ENCODE measurements around the gene ZAR1L.
"Not testable (repeated sequence)": the region's sequence is repeated elsewhere in the genome, so short reads cannot be mapped to it uniquely, and the experiment has no call there.

Gene ZAR1L, protein sequence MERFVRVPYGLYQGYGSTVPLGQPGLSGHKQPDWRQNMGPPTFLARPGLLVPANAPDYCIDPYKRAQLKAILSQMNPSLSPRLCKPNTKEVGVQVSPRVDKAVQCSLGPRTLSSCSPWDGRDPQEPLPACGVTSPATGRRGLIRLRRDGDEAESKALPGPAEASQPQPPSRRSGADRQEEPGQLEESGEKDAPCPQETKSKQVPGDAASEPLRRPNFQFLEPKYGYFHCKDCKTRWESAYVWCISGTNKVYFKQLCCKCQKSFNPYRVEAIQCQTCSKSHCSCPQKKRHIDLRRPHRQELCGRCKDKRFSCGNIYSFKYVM

GRCh38 chr13:32315238-32316027 lies at the start of gene ZAR1L, which contains the start of gene BRCA2:
TSS of gene ZAR1L (minus strand) at chr13:32315363. CDS start at chr13:32311925, 3,438 bp downstream.
TSS of gene BRCA2 (plus strand) at chr13:32315508. CDS start at chr13:32316461, 953 bp downstream.
- DNase-seq: peak; percentile 97 to 98

DNA sequence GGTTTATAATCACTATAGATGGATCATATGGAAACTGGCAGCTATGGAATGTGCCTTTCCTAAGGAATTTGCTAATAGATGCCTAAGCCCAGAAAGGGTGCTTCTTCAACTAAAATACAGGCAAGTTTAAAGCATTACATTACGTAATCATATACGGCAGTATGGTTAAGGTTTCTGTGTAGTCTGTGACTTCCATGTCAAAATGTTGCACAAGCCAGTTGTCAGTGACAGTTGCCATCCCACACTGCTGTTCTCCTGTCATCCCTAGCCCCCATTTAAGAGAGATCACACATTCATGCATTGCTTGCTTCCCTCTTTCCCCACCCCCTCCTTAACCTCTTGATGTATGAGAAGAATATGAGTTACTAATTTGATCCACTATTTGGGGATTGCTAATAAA lies 47.4 kb upstream of the ZAR1L start:
- peak; percentile 22 to 46 for DNase-seq

GRCh38 chr13:32355935-32356334 lies 40.8 kb upstream of the ZAR1L start:
- not testable (repeated sequence) for DNase-seq

DNA sequence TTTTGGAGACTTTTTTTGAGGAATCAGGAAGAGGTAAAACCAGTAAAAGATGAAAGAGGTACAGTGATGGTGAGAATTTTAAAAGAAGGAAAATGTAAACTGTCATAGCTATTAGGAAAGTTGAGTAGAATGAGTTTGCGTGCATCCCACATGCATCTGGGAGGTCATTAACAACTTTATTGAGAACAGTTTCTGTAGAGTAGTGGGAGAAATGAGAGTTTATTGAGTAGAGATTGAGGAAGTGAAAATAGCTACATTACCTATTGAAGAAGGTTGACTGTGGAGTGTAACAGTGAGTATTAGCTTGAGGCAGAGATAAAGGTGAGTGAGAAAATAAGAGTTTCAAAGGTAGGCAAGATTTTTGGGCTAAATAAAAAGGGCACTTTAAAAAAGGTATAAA lies 38.9 kb upstream of the ZAR1L start:
- DNase-seq: no peak

- DNase-seq: not testable (repeated sequence)
These were observed 35.8 kb upstream of the ZAR1L start for GRCh38 chr13:32350839-32351441.

GRCh38 chr13:32347651-32348050 lies 32.5 kb upstream of the ZAR1L start:
- DNase-seq: no peak

GRCh38 chr13:32340914-32341313 lies 25.8 kb upstream of the ZAR1L start:
- DNase-seq: peak; percentile 52 to 63

DNA sequence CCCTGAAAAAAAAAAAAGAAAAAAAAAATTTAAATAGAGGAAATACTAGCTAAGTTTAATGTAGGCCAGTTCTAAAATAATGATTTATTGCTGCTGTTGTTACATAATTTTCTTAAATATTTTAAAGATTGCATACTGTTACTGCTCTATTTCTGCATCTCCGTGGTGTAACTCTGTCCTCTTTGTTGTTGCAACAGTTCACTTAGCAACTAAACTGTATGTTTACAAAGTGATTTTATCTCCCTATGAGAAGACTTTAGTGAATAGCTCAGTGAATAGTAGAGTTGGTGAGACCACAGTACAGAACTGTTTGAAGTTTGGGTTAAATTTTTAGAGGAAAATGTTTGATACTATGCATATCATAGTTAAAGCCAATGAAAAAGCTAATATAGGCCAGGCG lies 19.5 kb upstream of the ZAR1L start:
- peak; percentile 76 to 78 for DNase-seq

DNA sequence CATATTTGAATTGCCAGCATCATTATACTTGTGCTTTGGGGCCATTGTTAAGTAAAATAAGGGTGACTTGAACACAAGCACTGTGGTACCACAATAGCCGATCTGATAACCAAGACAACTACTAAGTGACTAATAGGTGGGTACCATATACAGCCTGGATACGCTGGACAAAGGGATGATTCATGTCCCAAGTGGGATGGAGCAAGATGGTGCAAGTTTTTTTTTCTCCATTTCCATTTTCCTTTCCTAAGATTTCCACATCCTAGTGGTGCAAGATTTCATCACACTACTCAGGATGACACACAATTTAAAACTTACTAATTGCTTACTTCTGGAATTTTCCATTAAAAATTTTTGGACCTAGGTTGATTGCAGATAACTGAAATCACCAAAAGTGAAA lies 15.3 kb upstream of the ZAR1L start:
- peak; percentile 80 to 85 for DNase-seq

GRCh38 chr13:32323912-32324311 lies 8.7 kb upstream of the ZAR1L start:
- DNase-seq: no peak

GRCh38 chr13:32320528-32320927 lies 5.4 kb upstream of the ZAR1L start:
- no peak for DNase-seq

DNA sequence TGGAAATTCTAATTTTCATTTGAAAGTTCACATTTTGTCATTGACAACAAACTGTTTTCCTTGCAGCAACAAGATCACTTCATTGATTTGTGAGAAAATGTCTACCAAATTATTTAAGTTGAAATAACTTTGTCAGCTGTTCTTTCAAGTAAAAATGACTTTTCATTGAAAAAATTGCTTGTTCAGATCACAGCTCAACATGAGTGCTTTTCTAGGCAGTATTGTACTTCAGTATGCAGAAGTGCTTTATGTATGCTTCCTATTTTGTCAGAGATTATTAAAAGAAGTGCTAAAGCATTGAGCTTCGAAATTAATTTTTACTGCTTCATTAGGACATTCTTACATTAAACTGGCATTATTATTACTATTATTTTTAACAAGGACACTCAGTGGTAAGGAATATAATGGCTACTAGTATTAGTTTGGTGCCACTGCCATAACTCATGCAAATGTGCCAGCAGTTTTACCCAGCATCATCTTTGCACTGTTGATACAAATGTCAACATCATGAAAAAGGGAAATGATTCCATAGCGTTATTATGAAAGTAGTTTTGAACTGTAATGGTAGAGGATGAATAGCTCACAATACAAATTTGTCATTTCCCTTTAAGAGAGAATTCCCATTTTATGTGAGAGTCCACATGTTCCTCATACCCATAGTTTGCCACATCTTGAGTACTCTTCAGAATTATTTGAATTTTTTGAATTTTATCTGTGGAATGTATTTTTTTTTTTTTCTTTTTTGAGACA lies 2.7 kb upstream of the ZAR1L start:
- DNase-seq: peak; percentile 82 to 85

GRCh38 chr13:32316501-32316900 lies 1.3 kb upstream of the ZAR1L start:
- DNase-seq: peak; percentile 25 to 49

DNA sequence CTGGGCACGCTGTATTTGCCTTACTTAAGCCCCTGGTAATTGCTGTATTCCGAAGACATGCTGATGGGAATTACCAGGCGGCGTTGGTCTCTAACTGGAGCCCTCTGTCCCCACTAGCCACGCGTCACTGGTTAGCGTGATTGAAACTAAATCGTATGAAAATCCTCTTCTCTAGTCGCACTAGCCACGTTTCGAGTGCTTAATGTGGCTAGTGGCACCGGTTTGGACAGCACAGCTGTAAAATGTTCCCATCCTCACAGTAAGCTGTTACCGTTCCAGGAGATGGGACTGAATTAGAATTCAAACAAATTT lies 821 bp upstream of the ZAR1L start:
- no peak for DNase-seq

DNA sequence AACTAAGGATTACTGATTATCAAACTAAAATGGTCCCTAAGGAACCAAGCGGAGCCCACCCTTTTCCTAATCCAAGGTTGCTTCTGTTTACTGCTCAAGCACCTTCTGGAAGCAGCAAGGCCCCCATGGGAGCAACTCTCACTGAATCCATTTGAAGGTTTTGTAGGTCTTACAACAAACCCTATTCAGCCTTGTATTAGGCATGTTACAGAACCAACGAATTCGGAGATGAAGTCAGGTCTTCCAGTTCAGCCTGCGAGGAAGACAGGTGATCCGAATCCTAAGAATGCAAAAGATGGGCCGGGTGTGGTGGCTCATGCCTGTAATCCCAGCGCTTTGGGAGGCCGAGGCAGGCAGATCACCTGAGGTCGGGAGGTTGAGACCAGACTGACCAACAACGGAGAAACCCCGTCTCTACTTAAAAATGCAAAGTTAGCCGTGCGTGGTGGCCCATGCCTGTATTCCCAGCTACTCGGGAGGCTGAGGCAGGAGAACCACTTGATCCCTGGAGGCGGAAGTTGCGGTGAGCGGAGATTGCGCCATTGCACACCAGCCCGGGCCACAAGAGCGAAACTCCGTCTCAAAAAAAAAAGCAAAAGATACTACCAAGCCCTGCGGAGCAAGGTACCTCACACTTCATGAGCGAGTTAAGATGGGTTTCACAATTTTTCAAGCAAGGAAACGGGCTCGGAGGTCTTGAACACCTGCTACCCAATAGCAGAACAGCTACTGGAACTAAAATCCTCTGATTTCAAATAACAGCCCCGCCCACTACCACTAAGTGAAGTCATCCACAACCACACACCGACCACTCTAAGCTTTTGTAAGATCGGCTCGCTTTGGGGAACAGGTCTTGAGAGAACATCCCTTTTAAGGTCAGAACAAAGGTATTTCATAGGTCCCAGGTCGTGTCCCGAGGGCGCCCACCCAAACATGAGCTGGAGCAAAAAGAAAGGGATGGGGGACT lies 609 bp downstream of the ZAR1L start:
- peak; percentile 85 to 87 for DNase-seq

DNA sequence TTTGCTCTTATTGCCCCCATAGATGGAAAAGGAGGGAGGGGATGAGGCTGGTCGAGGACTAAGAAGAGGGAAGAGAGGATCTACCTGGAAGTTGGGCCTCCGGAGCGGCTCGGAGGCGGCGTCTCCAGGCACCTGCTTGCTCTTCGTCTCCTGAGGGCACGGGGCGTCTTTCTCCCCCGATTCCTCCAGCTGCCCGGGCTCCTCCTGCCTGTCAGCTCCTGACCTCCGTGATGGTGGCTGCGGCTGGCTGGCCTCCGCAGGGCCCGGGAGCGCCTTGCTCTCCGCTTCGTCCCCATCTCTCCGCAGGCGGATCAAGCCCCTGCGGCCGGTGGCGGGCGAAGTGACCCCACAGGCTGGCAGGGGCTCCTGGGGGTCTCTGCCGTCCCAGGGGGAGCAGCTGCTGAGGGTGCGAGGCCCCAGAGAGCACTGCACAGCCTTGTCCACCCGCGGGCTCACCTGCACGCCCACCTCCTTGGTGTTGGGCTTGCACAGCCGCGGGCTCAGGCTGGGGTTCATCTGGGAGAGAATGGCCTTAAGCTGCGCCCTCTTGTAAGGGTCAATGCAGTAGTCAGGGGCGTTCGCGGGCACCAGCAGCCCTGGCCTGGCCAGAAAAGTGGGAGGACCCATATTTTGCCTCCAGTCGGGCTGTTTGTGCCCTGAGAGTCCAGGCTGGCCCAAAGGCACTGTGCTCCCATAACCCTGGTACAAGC lies 3.8 kb downstream of the ZAR1L start:
- no peak for DNase-seq

DNA sequence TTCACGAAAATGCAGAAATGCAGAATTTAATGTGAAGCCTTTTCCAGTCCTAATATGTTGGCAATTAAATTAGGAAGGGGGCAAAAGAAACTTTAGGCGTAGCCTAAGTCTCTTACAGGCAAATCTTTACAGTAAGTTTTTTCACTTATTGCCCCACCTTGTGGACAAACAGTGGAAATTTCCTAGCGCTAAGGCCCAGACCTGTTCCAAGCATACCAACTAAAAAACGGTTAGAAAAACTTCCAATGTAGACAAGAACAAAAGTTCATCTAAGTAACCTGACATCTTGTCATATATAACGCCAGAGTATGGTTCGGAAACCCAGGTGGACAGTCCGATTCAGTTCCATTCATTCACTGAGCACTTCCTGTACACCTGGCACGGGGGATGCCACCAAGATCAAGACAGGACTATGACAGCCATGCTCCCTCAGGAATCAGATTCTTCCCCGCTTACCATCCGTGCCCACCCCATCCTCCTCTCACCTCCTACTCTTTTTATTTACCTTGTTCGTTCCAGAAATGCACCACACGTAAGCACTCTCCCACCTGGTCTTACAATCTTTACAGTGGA lies 4.9 kb downstream of the ZAR1L start:
- peak; percentile 53 to 78 for DNase-seq

- DNase-seq: no peak
These were observed 5.6 kb downstream of the ZAR1L start for GRCh38 chr13:32309312-32310133.

DNA sequence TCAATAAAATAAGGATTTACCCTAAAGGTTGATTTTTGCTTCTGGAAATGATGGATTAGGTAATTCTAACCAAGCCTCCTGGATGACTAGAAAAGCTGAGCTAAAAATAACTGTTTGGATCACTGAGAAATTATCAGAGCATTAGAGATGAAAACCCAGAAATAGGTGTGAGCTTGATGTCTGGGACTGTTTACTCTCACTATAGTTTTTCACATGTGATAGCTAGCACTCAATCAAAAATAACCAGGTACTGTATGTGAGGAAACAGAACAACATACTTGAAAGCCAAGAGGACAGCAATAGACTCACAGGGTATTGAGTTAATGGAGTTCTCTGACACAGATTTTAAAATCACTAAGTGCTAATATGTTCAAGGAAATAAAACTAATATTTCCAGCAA lies 9.5 kb downstream of the ZAR1L start:
- no peak for DNase-seq

GRCh38 chr13:32302461-32302860 lies 12.7 kb downstream of the ZAR1L start:
- DNase-seq: no peak

Measured in inflammatory macrophage treated with lipopolysaccharide for 1 hour (primary cell).